Endothelial cell of umbilical vein (primary cell): ENCODE data around the gene CABCOCO1. TPM values are rescaled to one million over a fixed set of nuclear protein-coding genes. Genes with fewer than 3 reads are reported as not detected.
A peak's percentile ranks its signal among the peaks of the same experiment; 100 is the strongest.

Experiments
- BruUV-seq: library from RNA; stranded (reverse); fragments of 400-500 nt; replicated peaks from 2 replicates; lab custom pipeline; 2021; lab: Mats Ljungman, UMichigan
- CTCF ChIA-PET: fragments of 300-600, 350-600 bp; sonication (Branson Sonifier 250); formaldehyde crosslinking; loops from one replicate; lab custom pipeline; 2021; ENCODE audit warnings: antibody characterized with exemption, inconsistent platforms; lab: Charles Lee
- POLR2A ChIA-PET: fragments of 300-600, 350-600 bp; sonication (Branson Sonifier 250); formaldehyde crosslinking; loops from one replicate; lab custom pipeline; 2021; ENCODE audit warnings: antibody characterized with exemption, inconsistent platforms; lab: Charles Lee
- DNase-seq: peaks from one replicate; pipeline ENCODE4 v3.0.0-alpha.2; 2011; ENCODE audit warnings: low read depth, low spot score
- FAIRE-seq: peaks from 2 replicates; lab custom pipeline; 2011; peaks lifted over from hg19 to GRCh38; lab: Jason Lieb, UNC
- H2AFZ ChIP-seq: 2 replicates; pipeline ENCODE4 v1.6.0; 2012; ENCODE audit warnings: low read depth, low read length, control low read depth, inconsistent platforms
- H3K27ac ChIP-seq: 2 replicates; pipeline ENCODE4 v1.5.1; 2011; ENCODE audit warnings: low read depth, mild to moderate bottlenecking, control low read depth, low read length, moderate library complexity; ENCODE audit not compliant: insufficient read depth
- H3K27me3 ChIP-seq, 2 experiments: 2 replicates each; pipeline versions ENCODE4 v1.6.0 to v1.6.1; 2011; ENCODE audit warnings: low read length in 2 of 2, mixed read lengths in 1 of 2; ENCODE audit not compliant: control insufficient read depth in 2 of 2, insufficient read depth in 2 of 2
- H3K36me3 ChIP-seq, 2 experiments: 2 replicates in 1 of 2; 3 replicates in 1 of 2; pipeline ENCODE4 v1.5.1; 2011; ENCODE audit warnings: low read length in 2 of 2, mild to moderate bottlenecking in 1 of 2, moderate library complexity in 1 of 2; ENCODE audit not compliant: control insufficient read depth in 2 of 2, insufficient read depth in 2 of 2; ENCODE audit errors: extremely low read depth in 1 of 2
- H3K4me1 ChIP-seq: 3 replicates; pipeline ENCODE4 v1.5.1; 2011; ENCODE audit warnings: mild to moderate bottlenecking, low read length; ENCODE audit not compliant: control insufficient read depth, insufficient read depth; ENCODE audit errors: extremely low read depth
- H3K4me2 ChIP-seq: 2 replicates; pipeline ENCODE4 v1.6.1; 2011; ENCODE audit warnings: low read length, control low read depth, mixed read lengths; ENCODE audit not compliant: insufficient read depth
- H3K4me3 ChIP-seq, 3 experiments: fragments of 200-600 bp in 1 of 3; sonication (generic), shearing (Covaris generic) in 1 of 3; replicated peaks in 1 of 3; 2 replicates each; pipeline ENCODE4 v1.5.1; 2011 to 2016; ENCODE audit warnings: control low read depth in 3 of 3, low read length in 3 of 3, mild to moderate bottlenecking in 2 of 3, inconsistent platforms in 1 of 3, low read depth in 1 of 3, moderate library complexity in 1 of 3; ENCODE audit not compliant: insufficient read depth in 1 of 3
- H3K79me2 ChIP-seq: 2 replicates; pipeline ENCODE4 v1.6.0; 2012; ENCODE audit warnings: low read length, inconsistent platforms; ENCODE audit not compliant: control insufficient read depth, insufficient read depth
- H3K9ac ChIP-seq: replicated peaks from 2 replicates; pipeline ENCODE3; 2011; ENCODE audit warnings: low read length, control low read depth; ENCODE audit not compliant: insufficient read depth; ENCODE audit errors: extremely low read depth
- H3K9me1 ChIP-seq: replicated peaks from 3 replicates; pipeline ENCODE4 v1.6.0; 2011; ENCODE audit warnings: mild to moderate bottlenecking, low read length; ENCODE audit not compliant: control insufficient read depth, insufficient read depth; ENCODE audit errors: extremely low read depth
- H3K9me3 ChIP-seq: replicated peaks from 2 replicates; pipeline ENCODE4 v1.5.1; 2012; ENCODE audit warnings: low read length, inconsistent platforms; ENCODE audit not compliant: control insufficient read depth, insufficient read depth
- H4K20me1 ChIP-seq: replicated peaks from 2 replicates; pipeline ENCODE3; 2011; ENCODE audit warnings: mild to moderate bottlenecking, low read length; ENCODE audit not compliant: control insufficient read depth, insufficient read depth; ENCODE audit errors: extremely low read depth
- CTCF ChIP-seq, 2 donors: IDR thresholded peaks; 1 replicate in 1 of 2; 2 replicates in 1 of 2; pipeline ENCODE4 v1.5.1; 2011; ENCODE audit warnings: low read length in 2 of 2, mild to moderate bottlenecking in 2 of 2, moderate library complexity in 2 of 2, control low read depth in 1 of 2, inconsistent platforms in 1 of 2, low read depth in 1 of 2; ENCODE audit not compliant: insufficient read depth in 1 of 2; ENCODE audit errors: extremely low read depth in 1 of 2
- EZH2 ChIP-seq: IDR thresholded peaks from 2 replicates; pipeline ENCODE4 v1.6.1; 2012; ENCODE audit warnings: borderline replicate concordance, low read depth, mild to moderate bottlenecking, moderate library complexity, low read length, inconsistent platforms; ENCODE audit not compliant: severe bottlenecking
- GATA2 ChIP-seq: IDR thresholded peaks from 2 replicates; pipeline ENCODE4 v1.7.0; 2011; ENCODE audit warnings: low read depth, mild to moderate bottlenecking, moderate library complexity, mixed read lengths, low read length; ENCODE audit not compliant: insufficient read length, insufficient read depth
- MAX ChIP-seq: IDR thresholded peaks from 2 replicates; pipeline ENCODE4 v1.6.1; 2011; ENCODE audit not compliant: insufficient read depth, insufficient read length
- MYC ChIP-seq: IDR thresholded peaks from one replicate; pipeline ENCODE4 v1.6.1; 2011; ENCODE audit warnings: mild to moderate bottlenecking, low read depth, low read length
- POLR2A ChIP-seq: IDR thresholded peaks from 2 replicates; pipeline ENCODE4 v1.6.1; 2012; ENCODE audit warnings: low read depth, mild to moderate bottlenecking, control low read depth, low read length
- POLR2AphosphoS5 ChIP-seq: IDR thresholded peaks from 2 replicates; pipeline ENCODE4 v1.6.1; 2012; ENCODE audit warnings: low read depth, mild to moderate bottlenecking, control low read depth, low read length, moderate library complexity; ENCODE audit not compliant: insufficient read depth
- dilution Hi-C: fragments of 300-500 bp; cut with MboI; formaldehyde crosslinking; loops from one replicate; pipeline ENCODE4 v1.15.0; 2019; ENCODE audit warnings: low sequenced_read_pairs; ENCODE audit not compliant: extremely low pct_ligation_motif_present
- intact Hi-C: fragments of 100-400 bp; cut with micrococcal nuclease; formaldehyde crosslinking; loops from one replicate; pipeline ENCODE4 v1.10.0; 2022
- polyA plus RNA-seq, 4 experiments: library from polyadenylated mRNA; depleted of rRNA in 3 of 4; stranded (reverse) in 3 of 4; unstranded in 1 of 4; fragments of >200 nt; gene quantifications; 2 replicates each; pipeline versions ENCODE4 v1.2.1 to v1.2.3, GENCODE V29; 2011 to 2012; ENCODE audit warnings: missing spikeins in 1 of 4
- total RNA-seq: library from RNA; stranded (reverse); gene quantifications from 2 replicates; pipeline ENCODE4 v1.2.3, GENCODE V29; 2021

Gene CABCOCO1
- total and polyA plus RNA-seq, 2 donors (not counting 3 experiments of a cell fraction or from before 2014, with no cell fraction given) = 0.06 to 1.3 TPM

- no peak for FAIRE-seq
- CTCF ChIA-PET = interaction anchor here (0.9 to 1.3 kb wide), 3 partner anchors 13 to 801 kb away, joined by 3 to 4 read pairs (median 4); no protein-coding TSS in a partner anchor
These were observed 28.0 kb upstream of the CABCOCO1 start for GRCh38 chr10:61634746-61635145.

DNA sequence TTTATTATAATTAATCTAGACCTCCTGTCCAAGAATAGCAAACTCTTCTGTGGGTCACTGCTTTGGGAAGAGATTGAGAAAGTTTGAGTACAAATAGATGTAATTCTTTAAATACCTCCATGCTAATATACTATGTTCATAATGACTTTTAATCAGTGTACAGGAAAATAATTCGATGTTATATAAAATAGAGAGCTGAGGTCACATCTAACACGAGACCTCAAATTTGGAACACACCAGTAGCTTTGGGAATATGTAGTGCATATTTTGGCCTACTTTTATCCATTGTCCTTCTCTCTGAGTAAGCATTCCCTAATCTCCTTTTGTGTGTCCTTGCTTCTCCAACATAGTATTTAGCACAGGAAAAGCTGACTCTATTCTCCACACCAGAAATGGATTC, 27.3 kb upstream of the CABCOCO1 start:
- ChIA-PET POLR2A (no interaction called here), CTCF (interaction anchor here (1.0 to 1.1 kb wide), 2 partner anchors 10 to 15 kb away, joined by 4 to 6 read pairs; no protein-coding TSS in a partner anchor)
- H3K9me1 ChIP-seq = no peaks in the 10 kb centered on the region
- no peaks in the 10 kb centered on the region for H3K9me3 ChIP-seq
- no peak for TF ChIP-seq POLR2AphosphoS5
- TF ChIP-seq MAX = no peak
- no peak for TF ChIP-seq GATA2
- TF ChIP-seq MYC = no peak
- no peak for TF ChIP-seq CTCF (IDR thresholded peaks at IDR 0.05; ENCODE audit: extremely low read depth in 1 of 2, insufficient read depth in 1 of 2, low read depth in 1 of 2, low read length in 2 of 2)
- TF ChIP-seq EZH2 = no peak
- TF ChIP-seq POLR2A = no peak
- DNase-seq (peak; percentile 49), FAIRE-seq (peak; percentile 49)
- no peaks in the 10 kb centered on the region for H3K27me3 ChIP-seq
- H4K20me1 ChIP-seq = no peaks in the 10 kb centered on the region
- intact Hi-C loops (no loop called here), dilution Hi-C loops (no loop called here)
- H3K36me3 ChIP-seq = no peaks in the 10 kb centered on the region
- peak overlapping the region; percentile 62 for H3K4me2 ChIP-seq
- H3K9ac ChIP-seq = no peak overlapping the region
- H3K4me3 ChIP-seq = no peak overlapping the region
- peak overlapping the region; percentile 65 for H3K27ac ChIP-seq
- H3K79me2 ChIP-seq = no peaks in the 10 kb centered on the region
- peaks cover 33% of the 10 kb centered on the region for H3K4me1 ChIP-seq
- H2AFZ ChIP-seq = no peak overlapping the region
- BruUV-seq = no TSS peak

More at GRCh38 chr10:61634746-61635145, 28.0 kb upstream of the CABCOCO1 start:
- TF ChIP-seq EZH2 = no peak
- Histone ChIP-seq H3K4me3 (no peak overlapping the region), H3K9me3 (no peaks in the 10 kb centered on the region), H3K4me1 (peaks cover 33% of the 10 kb centered on the region), H4K20me1 (no peaks in the 10 kb centered on the region), H3K79me2 (no peaks in the 10 kb centered on the region), H3K9ac (no peak overlapping the region), H3K36me3 (no peaks in the 10 kb centered on the region), H2AFZ (no peak overlapping the region), H3K27ac (no peak overlapping the region), H3K4me2 (no peak overlapping the region), H3K27me3 (no peaks in the 10 kb centered on the region), H3K9me1 (no peaks in the 10 kb centered on the region)
- POLR2A ChIA-PET = no interaction called here
- intact Hi-C loops = no loop called here
- dilution Hi-C loops = no loop called here
- BruUV-seq = no TSS peak
- DNase-seq = no peak
